HepG2 (cell line): ENCODE measurements around the gene SPAG5. TPM values are rescaled to one million over a fixed set of nuclear protein-coding genes. Genes with fewer than 3 reads are reported as not detected.

Source experiments
- CBX5 ChIP-seq: sonication (generic); formaldehyde crosslinking; IDR thresholded peaks from 2 replicates; pipeline ENCODE4 v1.4.0; 2020; ENCODE audit warnings: missing genetic modification reagents, borderline replicate concordance
- KLF11 ChIP-seq: IDR thresholded peaks from 2 replicates; pipeline ENCODE4 v1.6.1; 2016; ENCODE audit warnings: missing compliant biosample characterization
- NCOA2 ChIP-seq: sonication (generic); formaldehyde crosslinking; IDR thresholded peaks from 2 replicates; pipeline ENCODE4 v1.8.0; 2022; ENCODE audit warnings: inconsistent platforms
- SMAD9 ChIP-seq: sonication (generic); formaldehyde crosslinking; IDR thresholded peaks from 2 replicates; pipeline ENCODE4 v1.5.1; 2020; ENCODE audit warnings: mild to moderate bottlenecking, missing genetic modification reagents
- TBX2 ChIP-seq: sonication (generic); formaldehyde crosslinking; IDR thresholded peaks from 2 replicates; pipeline ENCODE4 v1.5.0; 2020; ENCODE audit warnings: missing genetic modification reagents, mild to moderate bottlenecking, borderline replicate concordance
- TEAD3 ChIP-seq: optimal IDR thresholded peaks from 2 replicates; pipeline ENCODE3; 2016; ENCODE audit warnings: borderline replicate concordance
- U2AF1 ChIP-seq: fragments of 200-400 bp; formaldehyde crosslinking; optimal IDR thresholded peaks from 2 replicates; pipeline ENCODE3; 2017; ENCODE audit warnings: mild to moderate bottlenecking, low read depth, low read length
- ZBTB7A ChIP-seq: sonication (generic); formaldehyde crosslinking; IDR thresholded peaks from 2 replicates; pipeline ENCODE4 v1.8.0; 2022; ENCODE audit warnings: mild to moderate bottlenecking, missing genetic modification reagents
- ZFX ChIP-seq: sonication (generic); formaldehyde crosslinking; IDR thresholded peaks from 2 replicates; pipeline ENCODE4 v1.4.0; 2020; ENCODE audit warnings: mild to moderate bottlenecking, low read depth, missing genetic modification reagents, moderate library complexity
- ZNF678 ChIP-seq: sonication (generic); formaldehyde crosslinking; IDR thresholded peaks from 2 replicates; pipeline ENCODE4 v1.4.0; 2020; ENCODE audit warnings: mild to moderate bottlenecking, missing genetic modification reagents
- ZNF703 ChIP-seq: sonication (generic); formaldehyde crosslinking; IDR thresholded peaks from 2 replicates; pipeline ENCODE4 v1.5.1; 2020; ENCODE audit warnings: missing genetic modification reagents, mild to moderate bottlenecking, moderate library complexity, borderline replicate concordance
- ZNF83 ChIP-seq: sonication (generic); formaldehyde crosslinking; IDR thresholded peaks from 2 replicates; pipeline ENCODE4 v1.4.0; 2020; ENCODE audit warnings: missing genetic modification reagents, mild to moderate bottlenecking, borderline replicate concordance
- polyA plus RNA-seq, 8 experiments: library from polyadenylated mRNA; depleted of rRNA in 3 of 8; stranded (reverse) in 7 of 8; unstranded in 1 of 8; fragments of >200 nt; fragmentation: Illumina TruSeq in 4 of 8; extraction: Trizol in 4 of 8; gene quantifications; 2 replicates each; pipeline versions ENCODE4 v1.2.1 to v1.2.3, GENCODE V29; 2011 to 2016; ENCODE audit warnings: low read depth in 4 of 8, missing spikeins in 1 of 8, mixed read lengths in 1 of 8; ENCODE audit not compliant: insufficient read depth in 1 of 8
- total RNA-seq, 5 experiments: library from RNA; depleted of rRNA; stranded (reverse); fragments of >200 nt; fragmentation: Illumina TruSeq; extraction: Trizol; gene quantifications; 2 replicates each; pipeline ENCODE4 v1.2.3, GENCODE V29; 2016; ENCODE audit warnings: low read depth in 1 of 5
- TF ChIP-seq, protein P1 (sequence below): sonication (generic); formaldehyde crosslinking; IDR thresholded peaks from 2 replicates; pipeline ENCODE4 v1.5.0; 2020; ENCODE audit warnings: missing genetic modification reagents, mild to moderate bottlenecking, borderline replicate concordance
- TF ChIP-seq, protein P2 (sequence below): sonication (generic); formaldehyde crosslinking; IDR thresholded peaks from 2 replicates; pipeline ENCODE4 v1.8.0; 2022; ENCODE audit warnings: mild to moderate bottlenecking, missing genetic modification reagents, moderate library complexity
- TF ChIP-seq, protein P3 (sequence below): IDR thresholded peaks from 2 replicates; pipeline ENCODE4 v1.6.1; 2016
- TF ChIP-seq, protein P4 (sequence below): IDR thresholded peaks from 2 replicates; pipeline ENCODE4 v1.4.0; 2020; ENCODE audit warnings: mild to moderate bottlenecking, missing genetic modification reagents
- TF ChIP-seq, protein P5 (sequence below): IDR thresholded peaks from 2 replicates; pipeline ENCODE4 v1.6.1; 2012; ENCODE audit warnings: low read length, improper control_type of control experiment

The SPAG5 gene
- total and polyA plus RNA-seq, 2 of the 13 experiments (the other 11 are each of a cell fraction or from before 2014, with no cell fraction given), result 41.4 to 98.0 TPM

DNA sequence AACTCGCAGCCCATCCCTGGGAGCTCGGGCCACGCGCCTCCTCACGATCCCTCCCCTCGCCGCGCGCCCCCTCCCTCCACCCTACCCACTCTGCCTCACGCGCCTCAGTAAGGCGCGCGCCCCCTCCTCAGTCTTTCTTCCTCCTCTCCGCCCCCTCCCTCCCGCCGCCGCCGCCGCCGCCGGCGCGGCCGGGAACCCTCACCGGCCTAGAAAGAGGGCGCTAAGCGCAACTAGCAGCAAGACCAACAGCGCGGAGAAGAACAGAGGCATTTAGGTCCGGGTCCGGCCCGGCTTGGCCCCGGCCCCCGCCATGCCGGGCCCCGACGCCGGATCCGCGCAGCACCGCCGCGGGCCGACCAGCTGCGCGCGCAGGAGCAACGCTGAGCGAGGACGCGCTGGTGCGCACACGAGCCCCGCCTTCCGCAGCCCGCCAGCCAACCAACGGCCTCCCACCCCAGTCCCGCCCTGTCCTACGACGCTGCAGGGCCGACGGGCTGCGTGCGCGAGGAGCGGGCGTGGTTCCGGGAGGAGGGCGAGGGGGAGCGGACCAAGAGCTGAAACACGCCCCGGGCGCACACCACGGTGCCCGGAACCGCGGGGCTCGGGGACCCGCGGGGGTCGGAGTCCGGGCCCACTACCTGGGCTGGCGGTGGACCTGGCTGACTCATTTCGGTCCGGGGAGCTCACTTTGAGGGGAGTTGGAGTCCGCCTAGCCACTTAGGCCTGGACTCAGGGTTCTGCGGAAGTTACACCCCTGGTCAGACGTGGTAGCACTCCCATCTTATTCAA, 46.2 kb upstream of the SPAG5 start, which contains the start of gene BLTP2 (continued):
- TF ChIP-seq, protein P1, sequence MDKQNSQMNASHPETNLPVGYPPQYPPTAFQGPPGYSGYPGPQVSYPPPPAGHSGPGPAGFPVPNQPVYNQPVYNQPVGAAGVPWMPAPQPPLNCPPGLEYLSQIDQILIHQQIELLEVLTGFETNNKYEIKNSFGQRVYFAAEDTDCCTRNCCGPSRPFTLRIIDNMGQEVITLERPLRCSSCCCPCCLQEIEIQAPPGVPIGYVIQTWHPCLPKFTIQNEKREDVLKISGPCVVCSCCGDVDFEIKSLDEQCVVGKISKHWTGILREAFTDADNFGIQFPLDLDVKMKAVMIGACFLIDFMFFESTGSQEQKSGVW (CRISPR knock-in tag), result no peak
- TF ChIP-seq ZBTB7A (CRISPR knock-in tag), result 0 out of 2 replicates have a peak, but pooled peaks have one; percentile 27
- TF ChIP-seq, protein P2, sequence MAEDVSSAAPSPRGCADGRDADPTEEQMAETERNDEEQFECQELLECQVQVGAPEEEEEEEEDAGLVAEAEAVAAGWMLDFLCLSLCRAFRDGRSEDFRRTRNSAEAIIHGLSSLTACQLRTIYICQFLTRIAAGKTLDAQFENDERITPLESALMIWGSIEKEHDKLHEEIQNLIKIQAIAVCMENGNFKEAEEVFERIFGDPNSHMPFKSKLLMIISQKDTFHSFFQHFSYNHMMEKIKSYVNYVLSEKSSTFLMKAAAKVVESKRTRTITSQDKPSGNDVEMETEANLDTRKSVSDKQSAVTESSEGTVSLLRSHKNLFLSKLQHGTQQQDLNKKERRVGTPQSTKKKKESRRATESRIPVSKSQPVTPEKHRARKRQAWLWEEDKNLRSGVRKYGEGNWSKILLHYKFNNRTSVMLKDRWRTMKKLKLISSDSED (CRISPR knock-in tag), result no peak
- no peak for TF ChIP-seq KLF11
- TF ChIP-seq, protein P3, sequence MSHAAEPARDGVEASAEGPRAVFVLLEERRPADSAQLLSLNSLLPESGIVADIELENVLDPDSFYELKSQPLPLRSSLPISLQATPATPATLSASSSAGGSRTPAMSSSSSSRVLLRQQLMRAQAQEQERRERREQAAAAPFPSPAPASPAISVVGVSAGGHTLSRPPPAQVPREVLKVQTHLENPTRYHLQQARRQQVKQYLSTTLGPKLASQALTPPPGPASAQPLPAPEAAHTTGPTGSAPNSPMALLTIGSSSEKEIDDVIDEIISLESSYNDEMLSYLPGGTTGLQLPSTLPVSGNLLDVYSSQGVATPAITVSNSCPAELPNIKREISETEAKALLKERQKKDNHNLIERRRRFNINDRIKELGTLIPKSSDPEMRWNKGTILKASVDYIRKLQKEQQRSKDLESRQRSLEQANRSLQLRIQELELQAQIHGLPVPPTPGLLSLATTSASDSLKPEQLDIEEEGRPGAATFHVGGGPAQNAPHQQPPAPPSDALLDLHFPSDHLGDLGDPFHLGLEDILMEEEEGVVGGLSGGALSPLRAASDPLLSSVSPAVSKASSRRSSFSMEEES (CRISPR knock-in tag), result no peak
- TF ChIP-seq ZNF678 (CRISPR knock-in tag), result 0 out of 2 replicates have a peak, but pooled peaks have one; percentile 43
- TF ChIP-seq TBX2 (CRISPR knock-in tag), result peak; percentile 56; the same call in 1 of the 2 replicates
- TF ChIP-seq TEAD3, result peak; percentile 33
- TF ChIP-seq, protein P4, sequence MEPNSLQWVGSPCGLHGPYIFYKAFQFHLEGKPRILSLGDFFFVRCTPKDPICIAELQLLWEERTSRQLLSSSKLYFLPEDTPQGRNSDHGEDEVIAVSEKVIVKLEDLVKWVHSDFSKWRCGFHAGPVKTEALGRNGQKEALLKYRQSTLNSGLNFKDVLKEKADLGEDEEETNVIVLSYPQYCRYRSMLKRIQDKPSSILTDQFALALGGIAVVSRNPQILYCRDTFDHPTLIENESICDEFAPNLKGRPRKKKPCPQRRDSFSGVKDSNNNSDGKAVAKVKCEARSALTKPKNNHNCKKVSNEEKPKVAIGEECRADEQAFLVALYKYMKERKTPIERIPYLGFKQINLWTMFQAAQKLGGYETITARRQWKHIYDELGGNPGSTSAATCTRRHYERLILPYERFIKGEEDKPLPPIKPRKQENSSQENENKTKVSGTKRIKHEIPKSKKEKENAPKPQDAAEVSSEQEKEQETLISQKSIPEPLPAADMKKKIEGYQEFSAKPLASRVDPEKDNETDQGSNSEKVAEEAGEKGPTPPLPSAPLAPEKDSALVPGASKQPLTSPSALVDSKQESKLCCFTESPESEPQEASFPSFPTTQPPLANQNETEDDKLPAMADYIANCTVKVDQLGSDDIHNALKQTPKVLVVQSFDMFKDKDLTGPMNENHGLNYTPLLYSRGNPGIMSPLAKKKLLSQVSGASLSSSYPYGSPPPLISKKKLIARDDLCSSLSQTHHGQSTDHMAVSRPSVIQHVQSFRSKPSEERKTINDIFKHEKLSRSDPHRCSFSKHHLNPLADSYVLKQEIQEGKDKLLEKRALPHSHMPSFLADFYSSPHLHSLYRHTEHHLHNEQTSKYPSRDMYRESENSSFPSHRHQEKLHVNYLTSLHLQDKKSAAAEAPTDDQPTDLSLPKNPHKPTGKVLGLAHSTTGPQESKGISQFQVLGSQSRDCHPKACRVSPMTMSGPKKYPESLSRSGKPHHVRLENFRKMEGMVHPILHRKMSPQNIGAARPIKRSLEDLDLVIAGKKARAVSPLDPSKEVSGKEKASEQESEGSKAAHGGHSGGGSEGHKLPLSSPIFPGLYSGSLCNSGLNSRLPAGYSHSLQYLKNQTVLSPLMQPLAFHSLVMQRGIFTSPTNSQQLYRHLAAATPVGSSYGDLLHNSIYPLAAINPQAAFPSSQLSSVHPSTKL (CRISPR knock-in tag), result peak; percentile 44
- TF ChIP-seq U2AF1, result no peak
- no peak for TF ChIP-seq ZNF703
- peak; percentile 37; the same call in 1 of the 2 replicates for TF ChIP-seq ZNF83 (CRISPR knock-in tag)
- no peak for TF ChIP-seq SMAD9
- TF ChIP-seq, protein P5, sequence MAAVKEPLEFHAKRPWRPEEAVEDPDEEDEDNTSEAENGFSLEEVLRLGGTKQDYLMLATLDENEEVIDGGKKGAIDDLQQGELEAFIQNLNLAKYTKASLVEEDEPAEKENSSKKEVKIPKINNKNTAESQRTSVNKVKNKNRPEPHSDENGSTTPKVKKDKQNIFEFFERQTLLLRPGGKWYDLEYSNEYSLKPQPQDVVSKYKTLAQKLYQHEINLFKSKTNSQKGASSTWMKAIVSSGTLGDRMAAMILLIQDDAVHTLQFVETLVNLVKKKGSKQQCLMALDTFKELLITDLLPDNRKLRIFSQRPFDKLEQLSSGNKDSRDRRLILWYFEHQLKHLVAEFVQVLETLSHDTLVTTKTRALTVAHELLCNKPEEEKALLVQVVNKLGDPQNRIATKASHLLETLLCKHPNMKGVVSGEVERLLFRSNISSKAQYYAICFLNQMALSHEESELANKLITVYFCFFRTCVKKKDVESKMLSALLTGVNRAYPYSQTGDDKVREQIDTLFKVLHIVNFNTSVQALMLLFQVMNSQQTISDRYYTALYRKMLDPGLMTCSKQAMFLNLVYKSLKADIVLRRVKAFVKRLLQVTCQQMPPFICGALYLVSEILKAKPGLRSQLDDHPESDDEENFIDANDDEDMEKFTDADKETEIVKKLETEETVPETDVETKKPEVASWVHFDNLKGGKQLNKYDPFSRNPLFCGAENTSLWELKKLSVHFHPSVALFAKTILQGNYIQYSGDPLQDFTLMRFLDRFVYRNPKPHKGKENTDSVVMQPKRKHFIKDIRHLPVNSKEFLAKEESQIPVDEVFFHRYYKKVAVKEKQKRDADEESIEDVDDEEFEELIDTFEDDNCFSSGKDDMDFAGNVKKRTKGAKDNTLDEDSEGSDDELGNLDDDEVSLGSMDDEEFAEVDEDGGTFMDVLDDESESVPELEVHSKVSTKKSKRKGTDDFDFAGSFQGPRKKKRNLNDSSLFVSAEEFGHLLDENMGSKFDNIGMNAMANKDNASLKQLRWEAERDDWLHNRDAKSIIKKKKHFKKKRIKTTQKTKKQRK, result no peak
- no peak for TF ChIP-seq NCOA2 (CRISPR knock-in tag)
- 0 out of 2 replicates have a peak, but pooled peaks have one; percentile 13 for TF ChIP-seq CBX5 (CRISPR knock-in tag)
- no peak; the same call in none of the 2 replicates for TF ChIP-seq ZFX (CRISPR knock-in tag)
